Right renal pelvis (tissue), 4 donors: Measurements from ENCODE around the gene ITK. TPM values are rescaled to one million over a fixed set of nuclear protein-coding genes. Genes with fewer than 3 reads are reported as not detected.
"Not testable (repeated sequence)": the region's sequence is repeated elsewhere in the genome, so short reads cannot be mapped to it uniquely, and the experiment has no call there.

Source experiments
- DNase-seq, 4 donors: peaks; one replicate each; pipeline ENCODE4 v3.0.0-alpha.2; 2013; ENCODE audit warnings: low read depth in 4 of 4, low spot score in 3 of 4, missing footprints in 1 of 4
- polyA plus RNA-seq, 4 donors: library from polyadenylated mRNA; unstranded; fragments of 120-200 nt; gene quantifications; one replicate each; pipeline ENCODE4 v1.2.1, GENCODE V29; 2013; ENCODE audit not compliant: insufficient read length in 4 of 4

Gene ITK
- polyA plus RNA-seq, 4 donors, result 0.20 to 0.47 (median 0.44) TPM

- no peak for DNase-seq
These were observed 14.1 kb upstream of the ITK start, which contains the start of gene GARIN3 for GRCh38 chr5:157166214-157167213. GARIN3 (minus strand) TSS chr5:157166264; CDS start chr5:157166168, 96 bp downstream.

GRCh38 chr5:157167214-157167621 is 13.4 kb upstream of the ITK start:
- no peak for DNase-seq

- no peak for DNase-seq
These were observed 12.4 kb upstream of the ITK start for GRCh38 chr5:157168286-157168685.

GRCh38 chr5:157172403-157172802 is 8.2 kb upstream of the ITK start:
- DNase-seq, result no peak

GRCh38 chr5:157175071-157175612 is 5.5 kb upstream of the ITK start:
- DNase-seq, result no peak

GRCh38 chr5:157177953-157178352 is 2.7 kb upstream of the ITK start:
- no peak for DNase-seq

GRCh38 chr5:157178966-157179365 is 1.7 kb upstream of the ITK start:
- DNase-seq, result no peak

GRCh38 chr5:157182143-157182757 is 1.6 kb downstream of the ITK start:
- no peak for DNase-seq

GRCh38 chr5:157184117-157184670 is 3.6 kb downstream of the ITK start:
- no peak for DNase-seq

- not testable (repeated sequence) for DNase-seq
These were observed 4.5 kb downstream of the ITK start for GRCh38 chr5:157185122-157185521.

- no peak for DNase-seq
These were observed 5.8 kb downstream of the ITK start for GRCh38 chr5:157186309-157187045.

GRCh38 chr5:157187046-157187754 is 6.6 kb downstream of the ITK start:
- no peak for DNase-seq

- DNase-seq, result no peak
These were observed 7.6 kb downstream of the ITK start for GRCh38 chr5:157188270-157188669.

GRCh38 chr5:157189223-157189622 is 8.6 kb downstream of the ITK start:
- DNase-seq, result no peak

- DNase-seq, result no peak
These were observed 13.2 kb downstream of the ITK start for GRCh38 chr5:157193699-157194424.

GRCh38 chr5:157196045-157196444 is 15.4 kb downstream of the ITK start:
- DNase-seq, result no peak

- DNase-seq, result no peak
These were observed 16.4 kb downstream of the ITK start for GRCh38 chr5:157197086-157197485.

GRCh38 chr5:157198277-157198986 is 17.8 kb downstream of the ITK start:
- no peak for DNase-seq
